H1 (cell line): Measurements from ENCODE around the gene LYVE1. TPM values are rescaled to one million over a fixed set of nuclear protein-coding genes. Genes with fewer than 3 reads are reported as not detected.

Source experiments
- CTCF ChIA-PET: fragments of 300-600 bp; sonication (Branson Sonifier 250); formaldehyde crosslinking; loops from one replicate; lab custom pipeline; 2021; ENCODE audit not compliant: partially characterized antibody; lab: Charles Lee
- POLR2A ChIA-PET: fragments of 300-600 bp; sonication (Branson Sonifier 250); formaldehyde crosslinking; loops from one replicate; lab custom pipeline; 2021; ENCODE audit warnings: inconsistent platforms; ENCODE audit not compliant: partially characterized antibody; lab: Charles Lee
- DNase-seq, 2 experiments: peaks; one replicate each; pipeline versions ENCODE4 v3.0.0 to v3.0.0-alpha.2; 2010 to 2022; ENCODE audit warnings: low spot score in 2 of 2, low read depth in 1 of 2, mixed read lengths in 1 of 2
- FAIRE-seq: peaks from 2 replicates; lab custom pipeline; 2011; peaks lifted over from hg19 to GRCh38; lab: Jason Lieb, UNC
- H2AFZ ChIP-seq: 2 replicates; pipeline ENCODE4 v1.8.1; 2012; ENCODE audit warnings: low read length, inconsistent platforms
- H2AK5ac ChIP-seq: 2 replicates; pipeline ENCODE4 v1.6.1; 2013; ENCODE audit warnings: low read depth, low read length
- H2BK120ac ChIP-seq: replicated peaks from 2 replicates; pipeline ENCODE3; 2013; ENCODE audit warnings: low read depth, low read length, inconsistent platforms
- H2BK12ac ChIP-seq: 2 replicates; pipeline ENCODE4 v1.6.1; 2013; ENCODE audit warnings: low read depth, low read length
- H2BK15ac ChIP-seq: 2 replicates; pipeline ENCODE4 v1.6.1; 2013; ENCODE audit warnings: low read length
- H2BK20ac ChIP-seq: 2 replicates; pipeline ENCODE4 v1.6.1; 2013; ENCODE audit warnings: low read length
- H2BK5ac ChIP-seq: 2 replicates; pipeline ENCODE4 v1.6.1; 2013; ENCODE audit warnings: low read depth, low read length
- H3K14ac ChIP-seq: 2 replicates; pipeline ENCODE4 v1.6.1; 2013; ENCODE audit warnings: inconsistent platforms; ENCODE audit not compliant: insufficient read length
- H3K18ac ChIP-seq: 2 replicates; pipeline ENCODE4 v1.6.1; 2013; ENCODE audit warnings: low read length; ENCODE audit errors: extremely low read depth
- H3K23ac ChIP-seq: 2 replicates; pipeline ENCODE4 v1.6.1; 2013; ENCODE audit warnings: inconsistent platforms; ENCODE audit not compliant: insufficient read length
- H3K23me2 ChIP-seq: 2 replicates; pipeline ENCODE4 v1.6.1; 2013; ENCODE audit warnings: low read depth, low read length
- H3K27ac ChIP-seq: 2 replicates; pipeline ENCODE4 v1.6.1; 2011; ENCODE audit warnings: low read depth, low read length, inconsistent platforms
- H3K27me3 ChIP-seq, 4 experiments: replicated peaks in 1 of 4; 1 replicate in 1 of 4; 2 replicates in 3 of 4; pipeline versions ENCODE4 v1.6.1 to v1.8.1; 2011 to 2013; ENCODE audit warnings: low read length in 3 of 4, mild to moderate bottlenecking in 3 of 4, inconsistent platforms in 2 of 4, mixed read lengths in 2 of 4, moderate library complexity in 1 of 4; ENCODE audit not compliant: control insufficient read depth in 3 of 4, insufficient read depth in 3 of 4; ENCODE audit errors: extremely low read depth in 1 of 4
- H3K36me3 ChIP-seq, 4 experiments: 2 replicates each; pipeline versions ENCODE4 v1.6.1 to v1.8.1; 2011 to 2013; ENCODE audit warnings: mild to moderate bottlenecking in 4 of 4, low read length in 3 of 4, moderate library complexity in 2 of 4, control low read depth in 1 of 4, inconsistent platforms in 1 of 4; ENCODE audit not compliant: insufficient read depth in 4 of 4, control insufficient read depth in 2 of 4
- H3K4ac ChIP-seq: replicated peaks from 2 replicates; pipeline ENCODE3; 2013; ENCODE audit warnings: low read length, low read depth, mixed read lengths, inconsistent platforms; ENCODE audit not compliant: insufficient read length
- H3K4me1 ChIP-seq, 4 experiments: replicated peaks in 1 of 4; 1 replicate in 1 of 4; 2 replicates in 3 of 4; pipeline versions ENCODE4 v1.6.1 to v1.8.1; 2011 to 2013; ENCODE audit warnings: low read length in 3 of 4, inconsistent platforms in 2 of 4, mixed read lengths in 1 of 4; ENCODE audit not compliant: insufficient read depth in 4 of 4, control insufficient read depth in 3 of 4
- H3K4me2 ChIP-seq, 2 experiments: 2 replicates each; pipeline versions ENCODE4 v1.6.1 to v1.8.1; 2011 to 2013; ENCODE audit warnings: low read depth in 2 of 2, low read length in 2 of 2, control low read depth in 1 of 2, inconsistent platforms in 1 of 2, mild to moderate bottlenecking in 1 of 2; ENCODE audit not compliant: insufficient read depth in 1 of 2
- H3K4me3 ChIP-seq, 4 experiments: fragments of 200-600, 300-600 bp in 1 of 4; sonication (generic), shearing (Covaris generic), sonication (Bioruptor Twin) in 1 of 4; 2 replicates each; pipeline versions ENCODE4 v1.5.1 to v1.8.1; 2011 to 2016; ENCODE audit warnings: low read length in 4 of 4, low read depth in 3 of 4, control low read depth in 2 of 4, inconsistent platforms in 2 of 4, mild to moderate bottlenecking in 2 of 4, mixed read lengths in 1 of 4, moderate library complexity in 1 of 4; ENCODE audit not compliant: insufficient read depth in 2 of 4; ENCODE audit errors: extremely low read depth in 1 of 4
- H3K56ac ChIP-seq: replicated peaks from 2 replicates; pipeline ENCODE3; 2013; ENCODE audit warnings: low read depth, mild to moderate bottlenecking, mixed read lengths, low read length, inconsistent platforms; ENCODE audit not compliant: insufficient read length
- H3K79me1 ChIP-seq: 2 replicates; pipeline ENCODE4 v1.6.1; 2013; ENCODE audit warnings: low read depth, low read length, control low read depth
- H3K79me2 ChIP-seq, 2 experiments: 2 replicates each; pipeline versions ENCODE4 v1.6.1 to v1.8.1; 2012 to 2013; ENCODE audit warnings: low read length in 2 of 2, mild to moderate bottlenecking in 2 of 2, inconsistent platforms in 1 of 2; ENCODE audit not compliant: insufficient read depth in 2 of 2, control insufficient read depth in 1 of 2
- H3K9ac ChIP-seq, 4 experiments: replicated peaks in 1 of 4; 1 replicate in 1 of 4; 2 replicates in 3 of 4; pipeline versions ENCODE4 v1.6.1 to v1.8.1; 2011 to 2013; ENCODE audit warnings: low read depth in 3 of 4, low read length in 3 of 4, control low read depth in 2 of 4, mild to moderate bottlenecking in 2 of 4, moderate library complexity in 2 of 4, inconsistent platforms in 1 of 4; ENCODE audit errors: extremely low read depth in 1 of 4
- H3K9me3 ChIP-seq, 2 experiments: 2 replicates each; pipeline versions ENCODE4 v1.6.1 to v1.8.1; 2012 to 2013; ENCODE audit warnings: mild to moderate bottlenecking in 2 of 2, moderate library complexity in 2 of 2, control low read depth in 1 of 2, inconsistent platforms in 1 of 2, low read depth in 1 of 2, low read length in 1 of 2, mixed read lengths in 1 of 2; ENCODE audit not compliant: insufficient read depth in 2 of 2
- H4K20me1 ChIP-seq, 2 experiments: replicated peaks in 1 of 2; 2 replicates each; pipeline versions ENCODE3 to v1.8.1; 2011 to 2013; ENCODE audit warnings: inconsistent platforms in 2 of 2, low read length in 2 of 2, mild to moderate bottlenecking in 1 of 2; ENCODE audit not compliant: insufficient read depth in 2 of 2, control insufficient read depth in 1 of 2
- H4K5ac ChIP-seq: 2 replicates; pipeline ENCODE4 v1.6.1; 2013; ENCODE audit warnings: low read length, low read depth, mixed read lengths, inconsistent platforms; ENCODE audit not compliant: insufficient read length
- H4K8ac ChIP-seq: 2 replicates; pipeline ENCODE4 v1.8.0; 2013; ENCODE audit warnings: mild to moderate bottlenecking, moderate library complexity, low read length, inconsistent platforms; ENCODE audit not compliant: insufficient read depth; ENCODE audit errors: extremely low read depth
- H4K91ac ChIP-seq: replicated peaks from 2 replicates; pipeline ENCODE3; 2013; ENCODE audit warnings: low read length, mixed read lengths, inconsistent platforms; ENCODE audit not compliant: insufficient read length
- SP1 ChIP-seq: IDR thresholded peaks from 2 replicates; pipeline ENCODE4 v1.6.1; 2011; ENCODE audit warnings: low read depth, low read length
- WGBS, 2 experiments: shearing (Covaris generic) in 1 of 2; methylation state at CpG; one replicate each; pipeline versions ENCODE4 v1.1.6 to v1.1.7; 2013 to 2015; ENCODE audit warnings: low lambda C conversion rate in 2 of 2, mixed read lengths in 2 of 2, inconsistent platforms in 1 of 2, low coverage in 1 of 2, missing lambda C conversion rate in 1 of 2; ENCODE audit not compliant: insufficient replicate concordance in 2 of 2, insufficient coverage in 1 of 2, insufficient read length in 1 of 2; ENCODE audit errors: extremely low coverage in 1 of 2, missing lambda C conversion rate in 1 of 2; 5-methylcytosine and 5-hydroxymethylcytosine counted together
- polyA plus RNA-seq, 7 experiments: library from polyadenylated mRNA; depleted of rRNA in 3 of 7; stranded (reverse) in 5 of 7; unstranded in 2 of 7; fragments of >200 nt in 5 of 7; fragments of 200-250 nt in 2 of 7; gene quantifications; 1 replicate in 5 of 7; 2 replicates in 1 of 7; 4 replicates in 1 of 7; pipeline versions ENCODE4 v1.2.1 to v1.2.3, GENCODE V29; 2011 to 2013; ENCODE audit warnings: missing spikeins in 2 of 7, mixed read lengths in 2 of 7
- total RNA-seq: library from RNA; stranded (reverse); fragmentation: NEBNext Ultra II Directional; extraction: Animal tissue kit (Norgen Biotek cat#: 25700); gene quantifications from 2 replicates; pipeline ENCODE4 v1.2.1, GENCODE V29; 2021

The LYVE1 gene
- total and polyA plus RNA-seq, 2 of the 8 experiments (the other 6 are each of a cell fraction or from before 2014, with no cell fraction given), result 0.09 TPM; not detected in 1

- H4K91ac ChIP-seq, result no peak overlapping the region
- H3K4me1 ChIP-seq, result peaks cover 0 to 6% (median 0%) of the 10 kb centered on the region in 4 experiments; a peak in 2 of 7 replicates
- no peak overlapping the region for H2BK5ac ChIP-seq
- no peak overlapping the region for H3K27ac ChIP-seq
- no peak overlapping the region for H3K56ac ChIP-seq
- no peaks in the 10 kb centered on the region for H3K27me3 ChIP-seq
- H3K9ac ChIP-seq, result no peak overlapping the region
- 93% methylated on average over 3 of the region's 3 CpGs; no CpG with 5 or more reads in 1 of the 2 experiments for WGBS, 2 experiments
- H2BK20ac ChIP-seq, result no peak overlapping the region
- no peak overlapping the region for H3K4ac ChIP-seq
- no peak for TF ChIP-seq SP1
- H2AFZ ChIP-seq, result no peak overlapping the region
- no peak overlapping the region for H4K8ac ChIP-seq
- ChIA-PET CTCF (interaction anchor here (0.7 to 2.8 kb wide), 12 partner anchors 8 to 1223 kb away, joined by 3 to 11 read pairs (median 4); no protein-coding TSS in a partner anchor), POLR2A (no interaction called here)
- no peaks in the 10 kb centered on the region for H4K20me1 ChIP-seq
- H2AK5ac ChIP-seq, result no peak overlapping the region
- no peak overlapping the region for H2BK120ac ChIP-seq
- H3K18ac ChIP-seq, result no peak overlapping the region
- H2BK12ac ChIP-seq, result no peak overlapping the region
- DNase-seq (no peak), FAIRE-seq (no peak)
- H3K14ac ChIP-seq, result no peak overlapping the region
- H3K4me2 ChIP-seq, result no peak overlapping the region
- no peak overlapping the region for H2BK15ac ChIP-seq
- no peaks in the 10 kb centered on the region for H3K79me2 ChIP-seq
- H3K23ac ChIP-seq, result no peak overlapping the region
- no peaks in the 10 kb centered on the region for H3K79me1 ChIP-seq
- no peak overlapping the region for H3K4me3 ChIP-seq
- H4K5ac ChIP-seq, result no peak overlapping the region
- no peaks in the 10 kb centered on the region; the same call in 1 of the 2 replicates for H3K23me2 ChIP-seq
- H3K36me3 ChIP-seq, result no peaks in the 10 kb centered on the region
- H3K9me3 ChIP-seq, result no peaks in the 10 kb centered on the region
Measured at GRCh38 chr11:10564030-10564429, 4.4 kb downstream of the LYVE1 start.
